ENCODE results near the gene OR6B2.

- TF ChIP-seq CTCF (IDR thresholded peaks at IDR 0.05): no peak
- no peak for TF ChIP-seq POLR2A (IDR thresholded peaks at IDR 0.05)
Measured at GRCh38 chr2:240023792-240024191, 6.4 kb downstream of the OR6B2 start.

Data from right lobe of liver (tissue), 4 donors.